Activated CD8-positive, alpha-beta T cell treated with anti-CD3 and anti-CD28 coated beads for 36 hours (primary cell): ENCODE data around the gene MAGI2. TPM values are rescaled to one million over a fixed set of nuclear protein-coding genes. Genes with fewer than 3 reads are reported as not detected.

Experiments used
- ATAC-seq: fragments of 200-7000 bp; cut with Tn5 transposase; one replicate; pipeline ENCODE4 v1.10.0; 2021; ENCODE audit warnings: mild to moderate bottlenecking, moderate library complexity
- CTCF ChIA-PET: fragments of 350-600 bp; sonication (Branson Sonifier 250); formaldehyde crosslinking; loops from one replicate; lab custom pipeline; 2021; ENCODE audit warnings: antibody characterized with exemption; lab: Charles Lee
- POLR2A ChIA-PET: fragments of 350-600 bp; sonication (Branson Sonifier 250); formaldehyde crosslinking; loops from one replicate; lab custom pipeline; 2021; ENCODE audit warnings: antibody characterized with exemption; lab: Charles Lee
- DNase-seq: peaks from one replicate; pipeline ENCODE4 v3.0.0-alpha.2; 2020
- H3K27ac Mint-ChIP-seq: one replicate; pipeline ENCODE4 v1.8.0; 2021; ENCODE audit warnings: mild to moderate bottlenecking, mixed read lengths
- H3K27me3 Mint-ChIP-seq: one replicate; pipeline ENCODE4 v1.8.0; 2021; ENCODE audit warnings: mixed read lengths
- H3K36me3 Mint-ChIP-seq: one replicate; pipeline ENCODE4 v1.8.0; 2021; ENCODE audit warnings: low read depth, mixed read lengths
- H3K4me1 Mint-ChIP-seq: one replicate; pipeline ENCODE4 v1.8.0; 2021; ENCODE audit warnings: low read depth, mixed read lengths
- H3K4me3 Mint-ChIP-seq: one replicate; pipeline ENCODE4 v1.8.0; 2021; ENCODE audit warnings: mild to moderate bottlenecking, moderate library complexity, mixed read lengths
- H3K9me3 Mint-ChIP-seq: one replicate; pipeline ENCODE4 v1.8.0; 2021; ENCODE audit warnings: mixed read lengths
- CTCF ChIP-seq: fragments of 200-600 bp; IDR thresholded peaks from one replicate; pipeline ENCODE4 v1.8.0; 2022; ENCODE audit warnings: antibody characterized with exemption, mild to moderate bottlenecking
- intact Hi-C: fragments of 100-400 bp; cut with micrococcal nuclease; formaldehyde crosslinking; loops from one replicate; pipeline ENCODE4 v1.10.0; 2022
- total RNA-seq, 2 experiments: library from RNA; stranded (reverse); gene quantifications; one replicate each; pipeline ENCODE4 v1.2.3, GENCODE V29; 2021

The MAGI2 gene
- total RNA-seq, 2 experiments from 2014 or later: 0.04 to 0.09 TPM

- Mint-ChIP-seq H3K4me1 (no peaks in the 10 kb centered on the region), H3K27ac (no peak overlapping the region), H3K27me3 (peaks cover 17% of the 10 kb centered on the region), H3K9me3 (no peaks in the 10 kb centered on the region), H3K36me3 (no peaks in the 10 kb centered on the region), H3K4me3 (no peak overlapping the region)
- POLR2A ChIA-PET: no interaction called here
- CTCF ChIA-PET: no interaction called here
- TF ChIP-seq CTCF: no peak
- intact Hi-C loops: no loop called here
- DNase-seq: no peak
- no peak for ATAC-seq
Observed at GRCh38 chr7:79459381-79459780, 5.9 kb upstream of the MAGI2 start.

- ATAC-seq (no peak), DNase-seq (no peak)
- intact Hi-C loops: no loop called here
- Mint-ChIP-seq H3K36me3 (no peaks in the 10 kb centered on the region), H3K4me1 (no peaks in the 10 kb centered on the region), H3K9me3 (no peaks in the 10 kb centered on the region), H3K27me3 (peaks cover 21% of the 10 kb centered on the region), H3K27ac (no peak overlapping the region), H3K4me3 (no peak overlapping the region)
- TF ChIP-seq CTCF: no peak
- ChIA-PET CTCF (no interaction called here), POLR2A (no interaction called here)
Observed at GRCh38 chr7:79458796-79459195, 5.3 kb upstream of the MAGI2 start.

- DNase-seq (no peak), ATAC-seq (no peak)
- Mint-ChIP-seq H3K27me3 (peaks cover 53% of the 10 kb centered on the region), H3K4me1 (peaks cover 9% of the 10 kb centered on the region), H3K27ac (no peak overlapping the region), H3K36me3 (no peaks in the 10 kb centered on the region), H3K4me3 (no peak overlapping the region), H3K9me3 (no peaks in the 10 kb centered on the region)
- CTCF ChIA-PET: no interaction called here
- intact Hi-C loops: no loop called here
- TF ChIP-seq CTCF: no peak
- POLR2A ChIA-PET: no interaction called here
Observed at GRCh38 chr7:79455173-79455790, 1.8 kb upstream of the MAGI2 start.

- H3K4me3 Mint-ChIP-seq: peak overlapping the region; percentile 71
- intact Hi-C loops: no loop called here
- ChIA-PET CTCF (no interaction called here), POLR2A (no interaction called here)
- no peak for ATAC-seq
- no peak overlapping the region for H3K27ac Mint-ChIP-seq
- H3K9me3 Mint-ChIP-seq: no peaks in the 10 kb centered on the region
- H3K4me1 Mint-ChIP-seq: peaks cover 9% of the 10 kb centered on the region
- H3K27me3 Mint-ChIP-seq: peaks cover 53% of the 10 kb centered on the region
- no peak for TF ChIP-seq CTCF
- peak; percentile 3 for DNase-seq
- H3K36me3 Mint-ChIP-seq: no peaks in the 10 kb centered on the region
Observed at GRCh38 chr7:79454361-79454960, 994 bp upstream of the MAGI2 start.

GRCh38 chr7:79453266-79453557 is 255 bp downstream of the MAGI2 start:
- Mint-ChIP-seq H3K4me1 (peaks cover 9% of the 10 kb centered on the region), H3K9me3 (no peaks in the 10 kb centered on the region), H3K27me3 (peaks cover 53% of the 10 kb centered on the region), H3K36me3 (no peaks in the 10 kb centered on the region), H3K4me3 (peak overlapping the region; percentile 71), H3K27ac (no peak overlapping the region)
- ChIA-PET CTCF (no interaction called here), POLR2A (no interaction called here)
- ATAC-seq: no peak
- no peak for TF ChIP-seq CTCF
- no peak for DNase-seq
- intact Hi-C loops: no loop called here
